Esophagus (tissue), 2 donors: ENCODE results near the gene ZNF57. TPM values are rescaled to one million over a fixed set of nuclear protein-coding genes. Genes with fewer than 3 reads are reported as not detected.
"Not testable (repeated sequence)": the region's sequence is repeated elsewhere in the genome, so short reads cannot be mapped to it uniquely, and the experiment has no call there.

ENCODE experiments used
- H3K27ac ChIP-seq, 2 donors: one replicate each; pipeline ENCODE4 v1.5.1; 2013; ENCODE audit warnings: low read depth in 2 of 2, mild to moderate bottlenecking in 2 of 2, inconsistent platforms in 1 of 2, low read length in 1 of 2, moderate library complexity in 1 of 2
- H3K27me3 ChIP-seq, 2 donors: one replicate each; pipeline ENCODE4 v1.6.1; 2013; ENCODE audit warnings: low read length in 2 of 2, control low read depth in 1 of 2, mild to moderate bottlenecking in 1 of 2; ENCODE audit not compliant: insufficient read depth in 2 of 2, control insufficient read depth in 1 of 2
- H3K36me3 ChIP-seq, 2 donors: one replicate each; pipeline ENCODE4 v1.6.1; 2013; ENCODE audit warnings: low read length in 1 of 2; ENCODE audit not compliant: control insufficient read depth in 2 of 2, insufficient read depth in 2 of 2
- H3K4me1 ChIP-seq, 2 donors: one replicate each; pipeline ENCODE4 v1.6.1; 2013; ENCODE audit warnings: low read length in 1 of 2; ENCODE audit not compliant: control insufficient read depth in 2 of 2, insufficient read depth in 2 of 2
- H3K4me3 ChIP-seq, 2 donors: one replicate each; pipeline ENCODE4 v1.5.1; 2013; ENCODE audit warnings: low read length in 2 of 2, mild to moderate bottlenecking in 2 of 2, low read depth in 1 of 2, moderate library complexity in 1 of 2
- H3K9me3 ChIP-seq, 2 donors: one replicate each; pipeline ENCODE4 v1.6.1; 2013; ENCODE audit warnings: mild to moderate bottlenecking in 2 of 2, low read depth in 1 of 2, low read length in 1 of 2, moderate library complexity in 1 of 2; ENCODE audit not compliant: control insufficient read depth in 2 of 2, insufficient read depth in 1 of 2
- WGBS, 2 donors: extraction: QIAGEN DNeasy Blood & Tissue Kit; methylation state at CpG; one replicate each; pipeline ENCODE4 v1.1.7; 2013; 5-methylcytosine and 5-hydroxymethylcytosine counted together
- polyA plus RNA-seq, 2 donors: library from polyadenylated mRNA; stranded (reverse); fragments of 200-250 nt; gene quantifications; one replicate each; pipeline ENCODE4 v1.2.3, GENCODE V29; 2013
- donor health status: healthy with polysubstance abuse.
- donor health status: Bipolar disorder and iron deficiency.

The ZNF57 gene
- polyA plus RNA-seq, 2 donors: 6.8 to 8.1 TPM

- Histone ChIP-seq H3K27ac (peak overlapping the region; percentile 98 to 100), H3K27me3 (no peaks in the 10 kb centered on the region), H3K4me3 (peak overlapping the region; percentile 75 to 97), H3K4me1 (peaks cover 0 to 2% of the 10 kb centered on the region in 2 donors), H3K9me3 (no peaks in the 10 kb centered on the region), H3K36me3 (no peaks in the 10 kb centered on the region)
- 1% methylated on average over 11 of the region's 11 CpGs for WGBS, 2 donors
Measured at GRCh38 chr19:2949939-2950285, 49.2 kb downstream of the ZNF57 start.

- H3K9me3 ChIP-seq: no peaks in the 10 kb centered on the region
- H3K36me3 ChIP-seq: no peaks in the 10 kb centered on the region
- H3K4me3 ChIP-seq: peak overlapping the region; percentile 75 to 97
- peak overlapping the region; percentile 98 to 100 for H3K27ac ChIP-seq
- WGBS, 2 donors: 0% methylated on average over 53 of the region's 53 CpGs
- H3K4me1 ChIP-seq: peaks cover 0 to 2% of the 10 kb centered on the region in 2 donors
- H3K27me3 ChIP-seq: no peaks in the 10 kb centered on the region
Measured at GRCh38 chr19:2950286-2951124, 49.8 kb downstream of the ZNF57 start.

- Histone ChIP-seq H3K4me1 (no peaks in the 10 kb centered on the region), H3K27me3 (no peaks in the 10 kb centered on the region), H3K27ac (peak overlapping the region; percentile 81 to 88), H3K36me3 (no peaks in the 10 kb centered on the region), H3K4me3 (peak overlapping the region in 1 of 2 donors; percentile 27), H3K9me3 (no peaks in the 10 kb centered on the region)
- 29 to 37% methylated on average over 9 of the region's 9 CpGs for WGBS, 2 donors
Measured at GRCh38 chr19:2952953-2953481, 52.3 kb downstream of the ZNF57 start.

GRCh38 chr19:2957160-2957559 lies 56.4 kb downstream of the ZNF57 start:
- Histone ChIP-seq H3K27me3 (no peaks in the 10 kb centered on the region), H3K27ac (no peak overlapping the region), H3K9me3 (no peaks in the 10 kb centered on the region), H3K4me1 (no peaks in the 10 kb centered on the region), H3K36me3 (no peaks in the 10 kb centered on the region), H3K4me3 (no peak overlapping the region)
- 95% methylated on average over 5 of the region's 5 CpGs for WGBS, 2 donors

- no peaks in the 10 kb centered on the region for H3K4me1 ChIP-seq
- no peaks in the 10 kb centered on the region for H3K27me3 ChIP-seq
- 48 to 59% methylated on average over 12 of the region's 12 CpGs for WGBS, 2 donors
- no peak overlapping the region for H3K4me3 ChIP-seq
- no peaks in the 10 kb centered on the region for H3K9me3 ChIP-seq
- H3K27ac ChIP-seq: no peak overlapping the region
- no peaks in the 10 kb centered on the region for H3K36me3 ChIP-seq
Measured at GRCh38 chr19:2960120-2960519, 59.4 kb downstream of the ZNF57 start.

GRCh38 chr19:2962018-2962670 lies 61.4 kb downstream of the ZNF57 start:
- Histone ChIP-seq H3K4me1 (no peaks in the 10 kb centered on the region), H3K9me3 (no peaks in the 10 kb centered on the region), H3K27ac (no peak overlapping the region), H3K27me3 (no peaks in the 10 kb centered on the region), H3K36me3 (no peaks in the 10 kb centered on the region), H3K4me3 (no peak overlapping the region)
- 30 to 38% methylated on average over 17 of the region's 17 CpGs for WGBS, 2 donors

GRCh38 chr19:2963122-2963521 lies 62.4 kb downstream of the ZNF57 start:
- no peak overlapping the region for H3K4me3 ChIP-seq

GRCh38 chr19:2963631-2964030 lies 62.9 kb downstream of the ZNF57 start:
- WGBS, 2 donors: 84 to 85% methylated on average over 12 of the region's 12 CpGs
- not testable (repeated sequence) for H3K9me3 ChIP-seq, H3K4me3 ChIP-seq, H3K36me3 ChIP-seq, H3K27ac ChIP-seq, H3K27me3 ChIP-seq, H3K4me1 ChIP-seq

More at GRCh38 chr19:2963122-2963521, 62.4 kb downstream of the ZNF57 start:
- Histone ChIP-seq H3K27ac (no peak overlapping the region), H3K36me3 (no peaks in the 10 kb centered on the region), H3K9me3 (no peaks in the 10 kb centered on the region), H3K27me3 (no peaks in the 10 kb centered on the region), H3K4me1 (no peaks in the 10 kb centered on the region)
- 93 to 94% methylated on average over 5 of the region's 5 CpGs for WGBS, 2 donors

GRCh38 chr19:2964874-2965273 lies 64.1 kb downstream of the ZNF57 start:
- Histone ChIP-seq H3K27me3 (no peaks in the 10 kb centered on the region), H3K9me3 (no peaks in the 10 kb centered on the region), H3K4me3 (no peak overlapping the region), H3K27ac (no peak overlapping the region), H3K4me1 (no peaks in the 10 kb centered on the region), H3K36me3 (no peaks in the 10 kb centered on the region)
- 93 to 97% methylated on average over 5 of the region's 5 CpGs for WGBS, 2 donors
